HG02623 (cell line): ENCODE measurements around the gene GSDMA.

Experiments used
- ATAC-seq: cut with Tn5 transposase; IDR thresholded peaks from one replicate; pipeline ENCODE4 v1.9.1; 2021; ENCODE audit warnings: moderate library complexity; ENCODE audit not compliant: unreplicated experiment

The GSDMA gene

DNA sequence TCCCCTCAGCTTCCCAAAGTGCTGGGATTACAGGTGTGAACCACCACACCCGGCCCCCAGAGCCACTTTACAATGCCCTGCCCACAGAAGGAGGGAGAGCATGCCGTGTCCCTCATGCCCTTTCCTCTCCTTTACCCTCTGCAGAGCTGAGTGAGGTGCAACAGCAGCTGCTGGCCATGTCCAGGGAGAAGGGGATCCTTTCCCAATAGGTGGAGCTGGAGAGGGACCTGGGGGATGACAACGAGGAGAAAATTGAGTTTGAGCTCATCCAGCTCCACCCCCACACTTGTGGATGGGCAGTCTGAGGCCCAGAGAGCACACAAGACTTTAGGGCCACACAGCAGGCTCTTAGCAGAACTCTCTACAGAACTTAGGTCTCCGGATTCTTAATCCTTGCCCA, 7.9 kb upstream of the GSDMA start:
- ATAC-seq: no peak

DNA sequence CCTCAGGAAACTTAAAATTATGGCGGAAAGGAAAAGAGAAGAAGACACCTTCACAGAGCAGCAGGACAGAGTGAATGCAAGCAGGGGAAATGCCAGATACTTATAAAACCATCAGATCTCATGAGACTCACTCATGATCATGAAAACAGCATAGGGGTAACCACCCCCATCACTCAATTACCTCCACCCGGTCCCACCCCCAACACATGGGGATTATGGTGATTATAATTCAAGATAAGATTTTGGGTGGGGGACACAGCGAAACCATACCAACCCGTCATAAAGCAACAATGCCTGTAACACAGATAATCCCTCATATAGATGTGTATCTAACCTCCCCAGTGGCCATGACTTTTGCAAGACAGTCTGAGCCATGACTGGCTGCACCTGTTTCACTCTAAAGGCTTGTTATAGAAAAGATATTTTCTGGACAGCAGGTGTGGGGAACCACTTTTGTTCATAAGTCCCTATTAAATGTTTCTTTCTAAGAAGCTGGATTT, 7.0 kb upstream of the GSDMA start:
- no peak for ATAC-seq

DNA sequence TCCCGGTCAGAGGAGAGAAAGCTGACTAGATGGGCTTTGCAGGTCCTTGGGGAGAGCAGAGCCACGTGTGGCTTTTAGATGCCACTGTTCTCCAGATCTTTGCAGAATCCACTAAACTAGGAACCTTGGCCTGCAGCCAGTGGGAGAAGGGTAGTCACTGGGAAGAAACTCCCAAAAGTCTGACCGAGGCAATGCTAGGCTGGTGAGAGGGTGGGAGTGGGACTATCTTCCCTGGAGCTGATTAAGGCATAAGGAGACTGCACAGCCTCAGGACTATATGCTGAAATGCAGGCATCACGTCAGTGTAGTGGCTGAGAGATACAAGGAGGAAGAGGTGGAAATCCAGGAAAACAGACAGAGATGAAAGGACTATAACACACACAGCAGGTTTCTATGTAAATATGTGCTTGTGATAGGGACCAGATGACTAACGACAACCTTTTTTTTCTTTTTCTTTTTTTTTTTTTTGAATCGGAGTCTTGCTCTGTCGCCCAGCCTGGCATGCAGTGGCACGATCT, 2.2 kb upstream of the GSDMA start:
- ATAC-seq: no peak

DNA sequence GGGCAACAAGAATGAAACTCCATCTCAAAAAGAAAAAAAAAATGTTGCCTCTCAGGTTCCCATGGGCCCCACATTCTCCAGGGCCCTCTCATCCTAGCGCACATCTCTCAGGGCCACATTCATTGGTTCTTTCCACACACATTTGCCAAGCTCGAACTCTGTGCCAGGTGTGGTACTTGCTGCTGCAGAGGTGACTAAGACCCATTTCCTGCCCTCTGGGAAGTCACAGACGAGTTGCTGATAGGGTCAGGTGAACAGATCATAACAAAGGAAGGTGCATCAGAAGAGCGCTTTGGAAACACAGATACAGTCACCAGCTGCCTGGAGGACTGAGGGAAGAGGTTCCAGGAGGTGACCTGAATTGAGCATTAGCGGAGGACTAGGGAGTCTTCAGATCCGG, 1.0 kb downstream of the GSDMA start:
- no peak for ATAC-seq

DNA sequence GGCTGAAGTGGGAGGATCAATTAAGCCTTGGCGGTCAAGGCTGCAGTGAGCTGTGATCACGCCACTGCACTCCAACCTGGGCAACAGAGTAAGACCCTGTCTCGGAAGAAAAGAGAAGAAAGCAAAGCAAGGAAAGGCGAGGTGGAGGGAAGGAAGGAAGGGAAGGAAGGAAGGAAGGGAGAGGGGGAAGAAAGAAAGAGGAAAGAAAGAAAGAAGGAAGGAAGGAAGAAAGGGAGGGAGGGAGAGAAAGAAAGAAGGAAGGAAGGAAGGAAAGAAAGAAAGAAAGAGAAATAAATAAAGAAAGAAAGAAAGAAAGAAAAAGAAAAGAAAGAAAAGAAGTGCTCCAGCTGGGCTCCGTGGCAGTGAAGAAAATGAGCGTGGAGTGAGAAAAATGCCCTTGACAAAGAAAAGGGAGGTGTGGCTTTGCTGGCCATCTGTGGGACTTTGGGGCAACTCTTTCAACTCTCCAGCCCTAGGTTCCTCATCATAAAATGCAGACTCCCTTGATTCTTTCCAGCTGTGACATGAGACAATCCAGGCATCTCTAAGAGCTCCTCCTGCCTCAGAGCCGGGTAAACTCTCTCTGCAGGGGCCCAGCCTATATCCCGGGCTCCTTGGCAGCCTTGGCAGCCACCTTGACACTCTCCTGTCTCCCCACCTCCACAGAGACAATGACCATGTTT, 2.4 kb downstream of the GSDMA start:
- ATAC-seq: no peak

DNA sequence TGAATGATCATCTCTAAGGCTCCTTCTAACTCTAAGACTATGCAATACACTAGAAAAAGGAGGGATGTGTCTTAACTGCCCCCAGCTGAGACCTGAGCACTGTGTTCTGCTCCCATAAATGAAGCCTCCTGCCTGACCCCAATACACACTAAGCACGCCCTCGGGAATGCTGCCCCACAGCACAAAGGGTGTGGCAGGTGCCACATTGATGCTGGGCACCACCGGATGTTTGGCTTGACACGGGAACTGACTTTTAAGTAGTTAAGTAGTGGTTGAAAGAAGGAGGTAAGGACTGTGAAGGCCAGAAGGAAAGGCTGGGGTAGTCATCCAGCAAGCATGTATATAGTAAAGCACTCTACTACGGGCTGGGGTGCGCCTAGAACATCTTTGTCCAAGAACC, 4.0 kb downstream of the GSDMA start:
- ATAC-seq: no peak

DNA sequence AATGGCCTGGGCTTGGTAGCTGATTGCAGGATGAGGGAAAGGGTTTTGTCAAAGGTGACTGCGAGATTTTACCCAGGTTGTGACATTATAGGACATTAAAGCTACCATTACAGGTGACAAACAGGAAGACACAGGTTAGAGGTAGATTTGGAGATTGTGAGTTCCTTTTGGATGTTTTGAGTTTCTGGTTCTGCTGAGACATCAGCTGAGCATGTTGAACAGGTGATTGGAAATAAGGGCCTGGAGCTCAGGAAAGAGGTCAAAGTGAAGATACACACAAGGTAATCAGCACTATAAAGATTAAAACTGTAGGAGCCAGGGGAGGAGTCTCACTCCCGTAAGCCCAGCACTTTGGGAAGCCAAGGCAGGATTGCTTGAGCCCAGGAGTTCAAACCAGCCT, 6.0 kb downstream of the GSDMA start:
- no peak for ATAC-seq

DNA sequence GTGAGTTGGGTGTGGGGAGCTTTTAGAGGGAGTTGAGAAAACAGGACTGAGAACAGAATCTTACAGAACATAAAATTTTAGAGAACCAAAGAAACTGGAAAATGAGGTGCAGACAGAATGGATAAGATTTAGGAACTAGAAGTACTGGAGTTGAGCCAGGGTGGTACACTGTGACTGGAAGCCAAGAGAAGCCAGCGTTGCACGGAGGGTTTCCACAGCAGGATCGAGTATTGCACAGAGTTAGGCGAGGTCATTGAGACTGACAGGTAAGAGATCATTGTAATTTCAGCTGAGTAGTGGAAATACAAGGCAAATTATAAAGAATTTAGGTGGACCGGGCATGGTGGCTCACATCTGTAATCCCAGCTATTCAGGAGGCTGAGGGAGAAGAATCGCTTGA, 6.6 kb downstream of the GSDMA start:
- no peak for ATAC-seq

DNA sequence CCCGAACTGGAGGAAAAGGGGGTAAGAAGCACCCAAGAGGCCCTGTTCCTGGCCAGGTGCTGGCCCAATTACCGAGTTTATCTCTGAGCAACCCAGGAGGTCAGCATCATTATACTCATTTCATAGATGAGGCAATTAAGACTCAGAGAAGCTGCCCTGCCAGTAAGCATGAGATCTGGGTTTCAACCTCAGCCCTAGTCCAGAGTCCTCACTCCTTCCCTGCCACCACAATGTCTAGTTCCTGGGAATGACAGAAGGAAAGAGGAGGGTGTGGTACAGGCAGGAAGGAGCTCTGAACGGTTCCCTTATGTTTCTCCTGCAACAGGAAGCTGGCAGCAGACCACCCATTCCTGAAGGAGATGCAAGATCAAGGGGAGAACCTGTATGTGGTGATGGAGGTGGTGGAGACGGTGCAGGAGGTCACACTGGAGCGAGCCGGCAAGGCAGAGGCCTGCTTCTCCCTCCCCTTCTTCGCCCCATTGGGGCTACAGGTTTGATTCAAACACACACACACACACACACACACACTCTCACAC, 7.4 kb downstream of the GSDMA start:
- ATAC-seq: no peak

DNA sequence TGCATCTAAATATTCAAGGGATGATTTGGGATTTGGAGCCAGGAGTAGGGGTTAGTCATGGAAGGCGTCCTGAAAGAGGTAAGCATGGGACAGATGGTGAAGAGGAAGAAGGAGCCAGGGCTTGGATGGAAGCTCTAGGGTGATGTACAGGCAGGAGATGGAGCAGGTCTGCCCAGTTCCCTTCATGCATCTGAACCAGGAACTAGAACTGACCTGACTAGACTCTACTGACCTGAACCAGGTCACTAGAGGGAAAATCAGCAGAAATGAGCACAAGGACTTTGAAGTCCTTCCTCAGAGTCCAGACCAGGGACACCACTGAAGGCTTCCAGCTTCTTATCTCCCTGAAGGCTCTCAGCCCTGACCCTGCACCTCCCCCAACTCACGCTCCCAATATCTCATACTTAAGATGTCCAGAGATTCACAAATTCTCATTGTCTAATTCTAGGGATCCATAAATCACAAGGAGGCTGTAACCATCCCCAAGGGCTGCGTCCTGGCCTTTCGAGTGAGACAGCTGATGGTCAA, 8.3 kb downstream of the GSDMA start:
- no peak for ATAC-seq

DNA sequence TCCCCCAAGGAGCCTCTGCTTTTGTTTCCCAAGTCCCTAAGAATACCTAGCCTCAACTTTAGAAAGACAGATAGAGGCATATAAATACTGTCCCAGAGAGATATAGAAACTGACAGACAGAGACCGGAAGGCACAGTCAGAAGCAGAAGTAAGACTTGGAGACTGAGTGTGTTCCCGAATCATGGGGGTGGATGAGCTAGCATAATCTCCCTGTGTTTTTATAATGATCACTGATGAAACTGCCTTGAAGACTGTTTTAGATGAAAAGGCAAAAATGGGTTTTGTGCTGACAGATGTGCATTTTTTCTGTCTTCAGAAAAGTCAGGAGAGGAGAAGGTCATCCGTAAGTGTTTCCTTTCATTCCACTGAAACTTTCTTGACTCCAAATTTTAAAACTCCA, 9.5 kb downstream of the GSDMA start:
- ATAC-seq: no peak

DNA sequence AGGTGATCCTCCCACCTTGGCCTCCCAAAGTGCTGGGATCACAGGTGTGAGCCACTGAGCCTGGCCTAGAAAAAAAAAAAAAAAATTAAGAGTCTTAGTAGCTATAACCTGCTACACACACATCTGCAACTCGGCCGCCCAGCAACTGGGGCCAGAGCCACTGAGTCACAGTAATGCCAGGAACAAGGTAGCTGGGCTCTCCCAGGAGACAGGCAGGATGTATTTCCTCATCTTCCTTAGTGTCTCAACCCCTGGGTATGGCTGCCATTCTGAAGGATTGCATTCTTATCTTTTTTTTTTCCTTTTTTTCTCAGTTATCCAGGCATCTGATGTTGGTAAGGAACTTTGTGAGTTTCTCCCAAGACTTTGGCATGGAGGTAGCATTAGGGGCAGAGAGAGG, 10.7 kb downstream of the GSDMA start:
- no peak for ATAC-seq

DNA sequence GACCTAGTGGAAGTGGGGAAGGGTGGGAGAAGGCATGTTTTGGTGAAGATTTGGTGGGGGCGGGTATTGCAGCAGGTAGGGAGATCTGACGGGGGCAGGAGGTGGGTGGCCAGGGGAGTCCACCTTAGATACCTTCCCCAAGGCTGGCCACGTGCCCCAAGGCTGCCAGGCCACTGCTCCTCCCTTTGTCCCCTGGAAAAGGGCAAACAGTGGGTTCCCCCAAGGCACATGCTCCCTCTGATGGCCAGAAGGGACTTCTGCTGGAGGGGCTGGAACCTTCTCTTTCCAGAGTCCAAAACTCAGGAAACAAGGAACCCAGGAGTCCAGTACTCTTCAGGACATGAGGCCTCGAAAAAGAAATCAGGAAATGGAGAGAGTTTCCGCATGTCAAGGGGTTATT, 11.6 kb downstream of the GSDMA start:
- no peak for ATAC-seq

DNA sequence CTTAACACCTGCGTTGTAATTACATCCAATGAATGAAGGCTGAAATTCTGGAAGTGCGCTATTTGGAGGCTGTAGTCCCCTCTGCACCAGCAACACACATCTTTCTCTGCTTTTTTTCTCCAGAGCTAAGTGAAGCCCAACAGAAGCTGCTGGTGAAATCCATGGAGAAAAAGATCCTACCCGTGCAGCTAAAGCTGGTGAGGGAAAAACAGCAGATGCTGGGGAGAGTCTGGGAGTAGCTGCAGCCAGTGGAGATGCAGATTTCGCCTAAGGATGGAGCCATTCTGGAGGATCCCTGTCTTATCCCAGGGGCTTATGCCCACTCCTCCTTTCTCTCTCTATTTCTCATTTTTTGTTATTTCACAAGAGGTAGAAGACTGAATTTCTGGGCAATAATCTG, 13.0 kb downstream of the GSDMA start:
- ATAC-seq: no peak

DNA sequence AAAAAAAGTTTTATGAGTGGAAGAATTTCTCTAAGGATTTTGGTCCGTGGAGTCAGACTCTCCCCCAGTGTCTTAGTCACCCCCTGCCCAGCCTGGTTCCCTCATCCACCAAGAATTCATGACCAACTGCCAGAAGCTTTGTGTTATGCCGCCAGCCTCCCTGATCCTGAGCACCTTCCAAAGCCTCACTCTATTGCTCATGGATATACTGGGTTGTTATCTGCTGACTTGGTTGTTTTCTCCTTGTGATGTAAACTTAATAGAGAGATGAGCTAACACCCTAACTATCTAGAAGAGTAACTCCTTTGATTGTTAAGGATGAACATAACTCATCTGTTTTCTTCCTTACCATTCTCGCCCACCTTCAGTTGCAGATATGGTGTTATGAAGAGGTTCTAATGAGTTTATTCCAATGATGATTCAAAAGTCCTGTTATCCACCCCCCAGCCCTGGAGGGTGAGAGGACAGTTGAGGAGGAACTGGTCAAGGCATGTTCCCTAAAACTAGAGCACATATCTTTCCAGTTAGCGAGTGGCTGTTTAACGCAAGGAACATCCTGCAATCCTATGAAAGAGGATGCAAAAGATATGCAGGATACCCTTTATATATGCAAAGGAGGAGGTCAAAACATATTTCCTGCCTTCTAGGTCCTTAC, 16.3 kb downstream of the GSDMA start:
- no peak for ATAC-seq

DNA sequence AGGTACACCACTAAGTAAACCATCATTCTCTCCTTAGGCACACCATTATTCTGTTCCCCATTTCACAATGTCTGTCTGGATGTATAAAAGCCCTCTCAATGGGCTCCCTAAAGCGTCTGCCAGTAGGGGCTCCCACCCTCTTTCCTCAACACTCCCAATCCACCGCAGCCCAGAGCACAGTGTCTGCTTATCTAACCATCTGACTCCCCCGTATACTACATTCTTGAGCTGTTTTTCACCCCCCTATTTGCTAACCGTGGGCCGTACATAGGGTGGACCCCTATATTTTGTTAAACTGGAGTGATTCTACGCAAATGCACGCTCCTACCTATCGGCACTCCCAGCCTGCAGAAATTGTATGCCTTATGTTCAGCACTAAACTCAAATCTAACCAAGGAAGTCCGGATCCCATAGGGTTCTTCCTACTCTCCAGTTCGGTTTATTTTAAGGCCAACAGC, 17.1 kb downstream of the GSDMA start:
- peak; percentile 14 for ATAC-seq

DNA sequence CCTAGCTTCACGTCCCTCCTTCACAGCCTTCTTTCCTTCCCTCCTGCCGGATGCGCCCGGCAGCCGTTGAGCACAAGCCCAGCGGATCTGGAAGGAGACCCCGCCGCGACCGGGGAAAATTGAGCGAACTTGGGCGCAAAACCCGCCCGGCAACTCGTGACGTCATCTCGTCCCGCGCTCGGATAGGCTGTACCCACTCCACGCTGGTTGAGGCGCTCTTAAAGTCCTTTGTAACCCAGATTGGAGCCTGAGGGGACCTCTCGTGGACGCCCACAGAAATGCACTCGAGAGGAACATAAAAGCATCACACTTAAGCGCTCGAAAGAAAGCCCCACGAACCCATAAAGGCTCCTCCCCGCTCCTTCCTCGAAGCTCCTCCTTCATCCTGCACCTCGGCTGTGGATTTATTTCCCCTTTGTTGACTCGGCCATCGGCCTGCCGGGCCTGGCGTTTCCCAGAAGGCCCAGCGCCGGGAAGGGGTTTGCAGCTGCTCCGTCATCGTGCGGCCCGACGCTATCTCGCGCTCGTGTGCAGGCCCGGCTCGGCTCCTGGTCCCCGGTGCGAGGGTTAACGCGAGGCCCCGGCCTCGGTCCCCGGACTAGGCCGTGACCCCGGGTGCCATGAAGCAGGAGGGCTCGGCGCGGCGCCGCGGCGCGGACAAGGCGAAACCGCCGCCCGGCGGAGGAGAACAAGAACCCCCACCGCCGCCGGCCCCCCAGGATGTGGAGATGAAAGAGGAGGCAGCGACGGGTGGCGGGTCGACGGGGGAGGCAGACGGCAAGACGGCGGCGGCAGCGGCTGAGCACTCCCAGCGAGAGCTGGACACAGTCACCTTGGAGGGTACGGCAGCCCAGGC, 17.8 kb downstream of the GSDMA start, which contains the start of gene PSMD3:
TSS of gene PSMD3 (plus strand) at position 457 of the 856 bp plus-strand sequence. CDS start at position 621, 164 bp downstream.
- peak; percentile 88 for ATAC-seq

DNA sequence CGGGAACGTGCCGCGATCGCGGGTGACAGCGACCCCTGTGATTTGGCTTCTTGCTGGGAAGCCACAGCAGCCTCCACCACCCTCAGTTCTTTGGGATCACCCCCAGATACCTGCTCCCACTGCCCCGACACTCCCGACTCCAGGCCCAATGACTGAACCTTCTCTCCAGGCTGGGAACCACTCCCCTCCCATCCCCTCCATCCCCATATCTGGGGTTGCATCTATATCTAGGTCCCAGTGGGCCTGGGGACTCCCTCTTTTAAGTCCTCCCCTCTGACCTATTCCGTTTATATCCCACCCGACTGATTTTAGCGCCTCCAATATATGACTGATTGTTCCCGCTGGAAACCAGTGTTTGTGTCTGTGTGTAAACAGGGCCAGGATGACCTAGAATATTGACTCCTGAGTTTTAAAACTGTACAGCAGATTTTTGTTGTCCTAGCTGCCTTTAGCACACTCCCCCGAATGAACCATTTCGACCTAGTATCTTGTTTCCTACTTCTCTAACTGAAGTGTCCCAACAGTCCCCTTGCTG, 18.5 kb downstream of the GSDMA start:
- ATAC-seq: no peak

DNA sequence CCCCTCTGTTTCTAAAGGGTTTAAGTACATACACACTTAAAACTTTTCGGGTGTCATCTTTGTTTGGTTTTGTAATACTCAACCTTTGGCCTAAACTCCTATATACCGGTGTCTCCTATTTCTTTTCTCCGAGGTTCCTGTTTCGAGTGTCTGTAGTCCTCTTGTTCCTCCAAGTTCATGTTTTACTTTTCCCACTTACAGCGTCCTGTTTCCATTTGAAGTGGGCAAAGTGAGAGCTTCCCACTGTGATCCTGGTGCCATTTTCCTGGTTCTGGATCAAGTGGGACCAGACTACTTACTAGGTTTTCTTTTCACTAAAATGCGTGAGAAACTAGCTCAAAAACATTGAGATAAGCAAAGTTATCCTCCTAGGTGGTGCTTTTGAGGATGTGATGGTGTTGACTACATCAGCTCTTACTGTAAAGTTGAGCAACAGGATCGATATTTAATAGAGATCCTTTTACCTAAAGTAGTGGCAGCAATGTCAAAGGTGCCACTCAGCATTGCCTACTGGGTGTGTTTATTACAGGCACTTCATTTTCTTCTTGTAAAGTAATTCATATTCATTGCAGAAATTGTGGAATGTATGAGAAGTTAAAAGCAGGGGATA, 19.1 kb downstream of the GSDMA start:
- ATAC-seq: no peak

DNA sequence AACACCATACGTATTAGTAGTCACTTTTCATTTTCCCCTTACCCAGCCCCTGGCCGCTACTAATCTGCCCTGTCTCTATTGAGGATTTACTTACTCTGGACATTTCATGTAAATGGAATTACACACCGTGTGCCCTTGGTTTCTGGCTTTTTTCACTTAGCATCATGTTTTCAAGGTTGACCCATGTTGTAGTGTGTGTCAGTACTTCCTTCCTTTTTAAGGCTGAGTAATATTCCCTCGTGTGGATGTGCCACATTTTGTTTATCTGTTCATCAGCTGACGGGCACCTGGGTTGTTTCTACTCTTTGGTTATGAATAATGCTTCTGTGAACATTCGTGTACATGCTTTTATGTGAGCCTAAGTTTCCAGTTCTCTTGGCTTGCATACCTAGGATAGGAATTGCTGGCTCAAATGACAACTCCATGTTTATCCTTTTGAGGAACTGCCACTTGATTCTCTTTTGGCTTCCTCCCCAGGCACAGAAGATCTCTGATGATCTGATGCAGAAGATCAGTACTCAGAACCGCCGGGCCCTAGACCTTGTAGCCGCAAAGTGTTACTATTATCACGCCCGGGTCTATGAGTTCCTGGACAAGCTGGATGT, 25.5 kb downstream of the GSDMA start:
- ATAC-seq: no peak
